A673 (cell line): ENCODE results near the gene CEP72. TPM values are rescaled to one million over a fixed set of nuclear protein-coding genes. Genes with fewer than 3 reads are reported as not detected.

Experiments used
- BruUV-seq: library from RNA; stranded (reverse); fragments of 400-500 nt; replicated peaks from 2 replicates; lab custom pipeline; 2021; lab: Mats Ljungman, UMichigan
- CTCF ChIA-PET: fragments of 300-600 bp; sonication (Branson Sonifier 250); formaldehyde crosslinking; loops from one replicate; lab custom pipeline; 2022; ENCODE audit warnings: antibody characterized with exemption; lab: Charles Lee
- POLR2A ChIA-PET: fragments of 300-600 bp; sonication (Branson Sonifier 250); formaldehyde crosslinking; loops from one replicate; lab custom pipeline; 2022; ENCODE audit warnings: antibody characterized with exemption; ENCODE audit not compliant: low non-redundant PET; lab: Charles Lee
- DNase-seq: peaks from one replicate; pipeline ENCODE4 v3.0.0-alpha.2; 2015; ENCODE audit warnings: low spot score
- H3K27ac ChIP-seq: fragments of 200-600 bp; sonication (generic); 2 replicates; pipeline ENCODE4 v1.5.1; 2016; ENCODE audit warnings: mixed run types, low read depth, mild to moderate bottlenecking, mixed read lengths, antibody characterized with exemption, low read length; ENCODE audit not compliant: poor library complexity, severe bottlenecking
- H3K27me3 ChIP-seq: fragments of 200-600 bp; sonication (generic); replicated peaks from 2 replicates; pipeline ENCODE4 v1.6.1; 2017; ENCODE audit warnings: mixed run types, low read depth, mild to moderate bottlenecking, mixed read lengths, antibody characterized with exemption, low read length; ENCODE audit not compliant: insufficient read depth, poor library complexity
- H3K36me3 ChIP-seq: fragments of 200-600 bp; sonication (generic); 2 replicates; pipeline ENCODE4 v1.6.1; 2016; ENCODE audit warnings: mixed run types, mild to moderate bottlenecking, mixed read lengths, antibody characterized with exemption, low read length; ENCODE audit not compliant: insufficient read depth, poor library complexity, severe bottlenecking
- H3K4me1 ChIP-seq: fragments of 200-600 bp; sonication (generic); 2 replicates; pipeline ENCODE4 v1.6.1; 2017; ENCODE audit warnings: mixed run types, mild to moderate bottlenecking, mixed read lengths, antibody characterized with exemption, low read length; ENCODE audit not compliant: insufficient read depth, poor library complexity, severe bottlenecking
- H3K4me3 ChIP-seq: fragments of 200-600 bp; sonication (generic); 2 replicates; pipeline ENCODE4 v1.5.1; 2016; ENCODE audit warnings: low read depth, mixed run types, mild to moderate bottlenecking, mixed read lengths, low read length; ENCODE audit not compliant: poor library complexity, severe bottlenecking
- H3K9me3 ChIP-seq: fragments of 200-600 bp; sonication (generic); 2 replicates; pipeline ENCODE4 v1.6.1; 2016; ENCODE audit warnings: mixed run types, low read depth, mild to moderate bottlenecking, mixed read lengths, antibody characterized with exemption, low read length; ENCODE audit not compliant: poor library complexity, severe bottlenecking
- EZH2 ChIP-seq: fragments of 200-600 bp; sonication (generic); IDR thresholded peaks from 2 replicates; pipeline ENCODE4 v1.6.1; 2017; ENCODE audit warnings: borderline replicate concordance, low read depth, mild to moderate bottlenecking, mixed read lengths, antibody characterized with exemption, low read length; ENCODE audit not compliant: poor library complexity, severe bottlenecking
- intact Hi-C: fragments of 100-400 bp; cut with micrococcal nuclease; formaldehyde crosslinking; loops from one replicate; pipeline ENCODE4 v1.10.0; 2022; ENCODE audit not compliant: unreplicated experiment
- total RNA-seq: library from RNA; stranded (reverse); gene quantifications from 2 replicates; pipeline ENCODE4 v1.2.3, GENCODE V29; 2021
- TF ChIP-seq, protein P1 (sequence below): fragments of 300-800, 200-600 bp; sonication (generic); conservative IDR thresholded peaks from 2 replicates; pipeline ENCODE4 v1.5.1; 2017; ENCODE audit warnings: low read depth, mild to moderate bottlenecking, antibody characterized with exemption, low read length, moderate library complexity, mixed read lengths

The CEP72 gene
- total RNA-seq, 1 experiment from 2014 or later: 37.2 TPM

DNA sequence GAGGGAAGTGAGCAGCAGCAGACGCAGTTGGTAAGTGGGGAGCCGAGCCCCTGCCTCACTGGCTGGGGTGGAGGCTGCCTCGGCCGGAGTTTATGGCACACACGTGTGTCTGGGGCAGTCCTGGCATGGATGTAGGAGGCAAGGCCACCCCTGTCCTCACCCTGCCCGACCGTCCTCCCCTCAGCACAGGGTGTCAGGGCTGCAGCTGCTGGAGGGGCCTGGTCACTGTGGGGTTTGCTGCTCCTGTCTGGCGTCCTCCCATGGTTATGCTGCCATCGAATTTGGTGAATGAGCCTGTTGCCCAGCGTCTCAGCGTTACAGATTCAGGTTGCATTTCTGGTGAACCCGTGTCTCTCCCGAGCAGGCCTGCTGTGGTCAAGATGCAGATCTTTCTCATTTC lies 32.4 kb downstream of the CEP72 start:
- H3K4me1 ChIP-seq: no peaks in the 10 kb centered on the region
- H3K27me3 ChIP-seq: no peaks in the 10 kb centered on the region
- TF ChIP-seq, protein P1, sequence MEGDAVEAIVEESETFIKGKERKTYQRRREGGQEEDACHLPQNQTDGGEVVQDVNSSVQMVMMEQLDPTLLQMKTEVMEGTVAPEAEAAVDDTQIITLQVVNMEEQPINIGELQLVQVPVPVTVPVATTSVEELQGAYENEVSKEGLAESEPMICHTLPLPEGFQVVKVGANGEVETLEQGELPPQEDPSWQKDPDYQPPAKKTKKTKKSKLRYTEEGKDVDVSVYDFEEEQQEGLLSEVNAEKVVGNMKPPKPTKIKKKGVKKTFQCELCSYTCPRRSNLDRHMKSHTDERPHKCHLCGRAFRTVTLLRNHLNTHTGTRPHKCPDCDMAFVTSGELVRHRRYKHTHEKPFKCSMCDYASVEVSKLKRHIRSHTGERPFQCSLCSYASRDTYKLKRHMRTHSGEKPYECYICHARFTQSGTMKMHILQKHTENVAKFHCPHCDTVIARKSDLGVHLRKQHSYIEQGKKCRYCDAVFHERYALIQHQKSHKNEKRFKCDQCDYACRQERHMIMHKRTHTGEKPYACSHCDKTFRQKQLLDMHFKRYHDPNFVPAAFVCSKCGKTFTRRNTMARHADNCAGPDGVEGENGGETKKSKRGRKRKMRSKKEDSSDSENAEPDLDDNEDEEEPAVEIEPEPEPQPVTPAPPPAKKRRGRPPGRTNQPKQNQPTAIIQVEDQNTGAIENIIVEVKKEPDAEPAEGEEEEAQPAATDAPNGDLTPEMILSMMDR: no peak
- TF ChIP-seq EZH2: no peak
- peaks cover 57% of the 10 kb centered on the region for H3K36me3 ChIP-seq
- H3K4me3 ChIP-seq: no peak overlapping the region
- H3K27ac ChIP-seq: no peak overlapping the region
- H3K9me3 ChIP-seq: no peaks in the 10 kb centered on the region
- no TSS peak for BruUV-seq
- ChIA-PET CTCF (no interaction called here), POLR2A (no interaction called here)
- no peak for DNase-seq
- intact Hi-C loops: no loop called here

DNA sequence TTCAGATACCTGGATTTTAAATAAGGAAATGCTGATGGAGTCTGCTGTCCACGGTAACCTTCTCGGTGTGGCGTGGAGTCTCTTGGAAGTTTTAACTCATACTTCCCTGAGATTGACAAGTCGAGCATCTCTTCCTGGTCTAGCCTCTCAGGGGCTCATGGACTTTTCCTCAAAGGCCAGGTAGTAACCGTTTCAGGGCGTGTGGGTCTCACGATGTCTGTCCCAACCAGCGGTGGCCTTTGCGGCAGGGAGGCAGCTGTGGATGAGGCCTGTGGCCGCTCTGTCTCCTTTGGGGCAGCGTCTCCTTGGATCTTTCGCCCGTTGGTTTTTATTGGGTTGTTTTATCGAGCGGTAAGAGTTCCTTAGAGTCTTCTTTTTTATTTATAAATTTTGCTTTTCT lies 32.8 kb downstream of the CEP72 start:
- POLR2A ChIA-PET: no interaction called here
- no peak for DNase-seq

DNA sequence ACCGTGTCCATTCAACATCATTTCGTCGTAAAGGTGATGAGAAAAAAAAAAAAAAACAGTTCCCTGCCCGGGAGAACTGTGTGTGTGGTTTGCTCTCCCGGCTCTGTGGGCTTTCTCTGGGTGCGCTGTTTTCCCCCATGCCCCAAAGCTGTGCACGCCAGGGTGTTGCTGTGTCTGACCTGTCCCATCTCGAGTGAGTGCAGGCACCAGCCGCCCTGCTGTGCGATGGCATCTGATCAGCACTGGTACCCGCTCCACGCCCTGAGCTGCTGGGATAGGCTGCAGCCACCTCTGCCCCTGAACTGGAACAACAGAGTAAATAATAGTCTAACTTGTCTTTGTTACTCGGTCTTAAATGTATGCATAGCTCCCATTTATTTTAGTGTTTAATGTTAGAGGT lies 33.3 kb downstream of the CEP72 start:
- Histone ChIP-seq H3K27ac (no peak overlapping the region), H3K27me3 (no peaks in the 10 kb centered on the region), H3K4me3 (no peak overlapping the region), H3K4me1 (no peaks in the 10 kb centered on the region), H3K9me3 (no peaks in the 10 kb centered on the region), H3K36me3 (peaks cover 50% of the 10 kb centered on the region)
- intact Hi-C loops: no loop called here
- TF ChIP-seq, protein P1: no peak
- no peak for TF ChIP-seq EZH2
- no peak for DNase-seq
- POLR2A ChIA-PET: no interaction called here
- CTCF ChIA-PET: no interaction called here
- no TSS peak for BruUV-seq

More for the DNA sequence above, 32.8 kb downstream of the CEP72 start:
- Histone ChIP-seq H3K36me3 (peaks cover 52% of the 10 kb centered on the region), H3K4me3 (no peak overlapping the region), H3K9me3 (no peaks in the 10 kb centered on the region), H3K4me1 (no peaks in the 10 kb centered on the region), H3K27me3 (no peaks in the 10 kb centered on the region), H3K27ac (no peak overlapping the region)
- intact Hi-C loops: no loop called here
- no TSS peak for BruUV-seq
- TF ChIP-seq, protein P1: no peak
- no peak for TF ChIP-seq EZH2
- CTCF ChIA-PET: no interaction called here
